Inferior parietal cortex (tissue), 1 donor: ENCODE data around the gene PNLIPRP1.

Source experiments
- DNase-seq: peaks from one replicate; pipeline ENCODE4 v3.0.0-alpha.2; 2016; ENCODE audit errors: extremely low spot score

Gene PNLIPRP1

GRCh38 chr10:116599991-116600390 is 9.2 kb downstream of the PNLIPRP1 start:
- no peak for DNase-seq

DNA sequence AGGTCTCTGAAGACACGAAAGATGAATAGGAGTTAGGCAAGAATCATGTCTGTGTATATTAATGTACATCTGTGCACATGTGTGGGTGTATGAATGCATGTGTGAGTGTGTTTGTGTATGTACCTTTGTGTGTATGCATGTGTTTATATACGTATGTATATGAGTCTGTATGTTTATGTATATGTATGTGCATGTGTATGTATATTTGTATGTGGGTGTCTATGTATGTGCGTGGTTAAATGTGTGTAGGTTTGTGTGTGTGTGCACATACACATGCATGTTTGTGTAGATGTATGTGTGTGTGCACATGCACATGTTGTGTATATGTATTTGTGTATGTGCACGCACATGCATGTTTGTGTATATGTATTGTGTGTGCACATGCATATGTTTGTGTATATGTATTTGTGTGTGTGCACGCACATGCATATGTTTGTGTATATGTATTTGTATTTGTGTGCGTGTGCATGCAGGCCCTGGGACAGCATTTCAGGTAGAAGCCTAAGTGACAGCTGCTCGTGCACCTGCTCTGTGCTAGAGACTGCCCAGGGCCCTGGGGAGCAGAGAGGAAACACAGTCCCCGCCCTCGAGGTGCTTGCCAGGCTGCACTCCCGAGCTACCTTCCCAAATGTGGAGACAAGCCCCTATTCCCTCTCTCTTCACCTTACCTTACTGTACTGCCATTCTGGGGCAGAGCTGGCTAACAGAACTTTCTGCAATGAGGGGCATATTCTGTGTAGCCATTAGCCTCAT is 12.1 kb downstream of the PNLIPRP1 start:
- no peak for DNase-seq

GRCh38 chr10:116606061-116606483 is 15.3 kb downstream of the PNLIPRP1 start:
- DNase-seq, result no peak

- no peak for DNase-seq
Measured at GRCh38 chr10:116607336-116607735, 16.6 kb downstream of the PNLIPRP1 start.

GRCh38 chr10:116608686-116609594 is 18.2 kb downstream of the PNLIPRP1 start:
- DNase-seq, result no peak

DNA sequence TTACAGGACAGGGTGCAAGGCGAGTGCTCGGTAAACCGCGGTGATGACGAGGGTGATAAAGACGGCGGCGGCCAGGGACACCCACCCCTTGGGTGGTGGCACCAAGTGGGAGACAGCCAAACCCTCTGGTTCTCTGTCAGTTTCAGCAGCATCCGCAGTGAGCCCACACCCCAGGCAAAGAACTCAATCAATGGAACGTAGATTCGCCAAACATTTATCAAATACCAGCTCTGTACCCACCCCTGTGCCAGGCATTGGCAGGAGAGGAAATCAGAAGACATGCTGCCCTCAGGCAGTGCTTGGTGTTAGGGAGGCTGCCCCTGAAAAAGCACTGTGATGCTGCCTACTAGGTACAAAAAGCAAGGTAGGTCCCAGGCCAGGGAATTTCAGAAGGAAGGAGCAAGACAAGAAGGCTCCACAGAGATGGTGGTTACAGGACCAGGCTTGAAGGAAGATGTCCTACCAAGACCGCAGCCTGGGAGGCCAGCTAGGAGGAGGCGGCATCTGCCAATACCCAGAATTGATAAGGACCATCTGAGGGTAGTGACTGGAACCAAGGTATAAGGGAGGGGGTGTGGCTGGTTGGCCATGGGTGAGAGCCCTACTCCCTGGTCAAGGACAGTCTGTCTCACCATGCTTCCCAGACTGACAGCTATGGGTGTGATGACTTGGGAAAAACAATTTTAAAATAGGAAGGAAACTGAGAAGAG is 19.8 kb downstream of the PNLIPRP1 start:
- no peak for DNase-seq

DNA sequence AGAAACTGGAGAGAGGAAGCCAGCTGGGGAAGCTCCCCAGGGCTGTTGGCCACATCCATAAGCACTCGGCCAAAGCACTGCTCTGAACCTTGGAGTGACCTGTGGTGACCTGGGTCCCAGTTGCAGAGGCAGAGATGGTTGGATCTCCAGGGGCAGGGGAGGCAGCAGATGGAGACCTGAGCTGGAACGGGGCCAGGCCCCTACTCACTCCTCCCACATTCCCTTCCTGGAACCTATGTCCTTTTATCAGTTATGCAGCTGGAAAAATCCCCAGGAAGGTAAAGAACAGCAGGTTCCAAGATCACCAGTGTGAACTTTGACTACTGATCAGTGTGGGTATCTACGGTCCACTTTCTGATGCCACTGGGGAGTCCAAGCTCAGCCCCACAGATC is 20.4 kb downstream of the PNLIPRP1 start:
- no peak for DNase-seq

GRCh38 chr10:116612107-116612769 is 21.5 kb downstream of the PNLIPRP1 start:
- no peak for DNase-seq

- DNase-seq, result no peak
Measured at GRCh38 chr10:116613471-116613870, 22.7 kb downstream of the PNLIPRP1 start.

- no peak for DNase-seq
Measured at GRCh38 chr10:116614796-116615195, 24.0 kb downstream of the PNLIPRP1 start.

- DNase-seq, result no peak
Measured at GRCh38 chr10:116615199-116615776, 24.5 kb downstream of the PNLIPRP1 start.

GRCh38 chr10:116620423-116621400 is 30.0 kb downstream of the PNLIPRP1 start, which contains the start of gene PNLIPRP2:
Gene PNLIPRP2, plus strand, starts transcription at chr10:116620953.
- no peak for DNase-seq

DNA sequence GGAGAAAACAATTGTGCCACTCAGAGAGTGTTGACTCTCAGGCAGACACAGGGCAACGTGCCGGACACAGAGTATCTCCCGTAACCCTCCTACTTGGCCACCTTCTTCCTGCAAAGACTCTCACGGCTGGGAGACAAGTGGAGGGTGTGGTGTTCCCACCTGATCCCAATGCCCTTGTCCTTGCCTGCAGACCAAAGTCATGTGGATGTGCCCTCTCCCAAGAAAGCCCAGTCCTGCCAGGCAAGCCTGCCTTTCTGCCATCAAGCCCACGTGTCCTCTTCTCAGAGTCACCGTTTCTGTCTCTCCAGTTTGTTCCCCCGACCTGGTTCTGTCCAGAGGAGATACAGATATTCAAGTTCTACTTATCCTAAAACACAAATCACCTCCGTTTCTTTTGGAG is 30.7 kb downstream of the PNLIPRP1 start:
- DNase-seq, result no peak

DNA sequence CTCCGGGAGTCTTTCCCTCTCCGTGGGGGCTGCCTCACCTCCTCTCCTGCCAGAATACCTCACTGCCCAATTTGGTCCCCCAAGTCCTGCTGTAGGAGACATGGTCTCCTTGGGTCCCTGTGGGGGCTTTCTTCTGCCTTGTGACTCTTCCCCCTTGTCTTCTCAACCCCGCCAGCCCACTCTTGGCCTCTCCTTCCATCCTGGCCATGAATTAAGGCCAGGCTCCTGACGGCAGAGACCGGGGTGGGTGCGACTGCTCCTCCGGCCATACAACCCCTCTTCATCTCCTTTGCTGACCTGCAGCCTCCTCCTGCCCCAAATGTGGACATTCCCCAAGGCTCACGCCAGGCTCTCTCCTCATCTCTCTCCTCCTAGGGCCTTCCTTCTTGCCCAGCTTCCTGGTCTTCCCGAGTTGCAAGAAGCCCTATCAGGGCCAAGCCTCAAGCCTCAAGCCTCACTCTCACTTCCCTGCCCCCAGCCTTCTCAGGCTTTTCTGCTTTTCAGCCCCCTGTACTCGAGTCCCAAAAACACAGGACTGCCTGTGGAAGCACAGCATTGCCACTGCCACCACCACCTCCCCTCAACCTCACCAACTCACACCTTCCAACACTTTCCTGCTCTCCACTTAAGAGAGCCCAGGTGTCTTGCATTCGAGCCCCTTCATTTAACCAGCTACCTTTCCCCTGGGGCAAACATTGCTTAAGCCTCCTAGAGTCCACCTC is 31.3 kb downstream of the PNLIPRP1 start:
- DNase-seq, result no peak

DNA sequence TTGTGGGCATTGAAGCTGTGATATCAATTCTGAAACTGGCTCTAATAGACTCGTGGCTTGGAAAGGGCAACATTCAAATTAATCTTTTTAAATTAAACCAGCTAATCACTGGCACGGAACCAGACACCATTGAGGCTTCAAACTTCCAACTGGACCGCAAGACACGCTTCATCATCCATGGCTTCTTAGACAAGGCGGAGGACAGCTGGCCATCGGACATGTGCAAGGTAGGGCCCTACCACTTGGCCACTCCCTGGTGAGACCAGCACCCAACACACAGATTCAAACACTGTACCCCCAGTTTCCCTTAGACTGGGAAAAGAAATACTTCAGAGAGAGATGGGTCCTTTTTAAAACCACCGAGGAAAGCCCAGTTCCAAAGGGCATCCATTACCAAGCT is 35.1 kb downstream of the PNLIPRP1 start:
- DNase-seq, result no peak

DNA sequence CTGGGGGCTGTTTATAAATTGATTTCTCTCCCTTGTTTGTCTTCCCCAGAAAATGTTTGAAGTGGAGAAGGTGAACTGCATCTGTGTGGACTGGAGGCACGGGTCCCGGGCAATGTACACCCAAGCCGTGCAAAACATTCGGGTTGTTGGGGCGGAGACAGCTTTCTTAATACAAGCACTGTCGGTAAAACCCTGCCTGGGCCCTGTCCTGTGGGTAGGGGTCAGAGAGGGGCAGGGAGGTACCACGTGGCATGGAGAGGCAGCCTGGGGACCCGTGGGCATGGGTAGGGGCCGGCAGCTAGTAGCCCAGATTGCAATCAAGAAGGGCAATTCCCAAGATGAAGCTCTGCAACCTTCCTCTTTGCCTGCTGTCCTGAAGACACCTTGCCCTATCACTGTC is 36.1 kb downstream of the PNLIPRP1 start:
- DNase-seq, result no peak

GRCh38 chr10:116627386-116627933 is 36.7 kb downstream of the PNLIPRP1 start:
- DNase-seq, result no peak

GRCh38 chr10:116629340-116629739 is 38.6 kb downstream of the PNLIPRP1 start:
- DNase-seq, result no peak

DNA sequence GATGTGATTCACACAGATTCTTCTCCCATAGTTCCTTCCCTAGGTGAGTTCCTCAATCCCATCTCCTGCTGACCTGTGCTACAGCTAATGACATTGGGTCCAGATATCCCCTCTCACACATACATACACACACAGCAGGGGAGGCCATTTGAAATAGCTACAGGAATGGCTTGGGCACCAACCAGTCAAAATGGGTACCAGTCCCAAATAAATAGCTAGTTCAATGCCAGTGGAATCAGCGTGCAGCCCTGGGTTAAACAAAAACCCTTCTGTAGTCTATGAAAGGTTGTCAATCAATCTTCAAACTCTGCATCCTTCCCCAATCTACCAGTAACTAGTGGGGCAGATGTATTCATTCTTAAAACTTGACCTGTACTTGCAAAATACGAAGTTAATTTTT is 39.3 kb downstream of the PNLIPRP1 start:
- DNase-seq, result no peak
